Spleen (tissue), 7 donors: Measurements from ENCODE around the gene CASP9.

Experiments used
- POLR2AphosphoS5 ChIP-seq, 3 donors: sonication (generic); formaldehyde crosslinking; IDR thresholded peaks; one replicate each; pipeline ENCODE4 v1.5.1; 2017; ENCODE audit warnings: antibody characterized with exemption in 3 of 3
- TF ChIP-seq, protein P1 (sequence below), 11 experiments: fragments of 200-600 bp in 7 of 11; fragments of 450-650 bp in 4 of 11; sonication (generic) in 4 of 11; IDR thresholded peaks in 8 of 11; conservative IDR thresholded peaks in 3 of 11; 1 replicate in 7 of 11; 2 replicates in 4 of 11; pipeline versions ENCODE4 v1.4.0 to v1.8.0; 2016 to 2021; ENCODE audit warnings: antibody characterized with exemption in 11 of 11, inconsistent platforms in 4 of 11, mild to moderate bottlenecking in 1 of 11
- donor health status: DM: no; HTN: no; CAD: no; lungs with moderate emphysema.
- donor health status: DM: no; HTN: no; CAD: no.
- donor health status: DM: no; HTN: no; CAD: no.

DNA sequence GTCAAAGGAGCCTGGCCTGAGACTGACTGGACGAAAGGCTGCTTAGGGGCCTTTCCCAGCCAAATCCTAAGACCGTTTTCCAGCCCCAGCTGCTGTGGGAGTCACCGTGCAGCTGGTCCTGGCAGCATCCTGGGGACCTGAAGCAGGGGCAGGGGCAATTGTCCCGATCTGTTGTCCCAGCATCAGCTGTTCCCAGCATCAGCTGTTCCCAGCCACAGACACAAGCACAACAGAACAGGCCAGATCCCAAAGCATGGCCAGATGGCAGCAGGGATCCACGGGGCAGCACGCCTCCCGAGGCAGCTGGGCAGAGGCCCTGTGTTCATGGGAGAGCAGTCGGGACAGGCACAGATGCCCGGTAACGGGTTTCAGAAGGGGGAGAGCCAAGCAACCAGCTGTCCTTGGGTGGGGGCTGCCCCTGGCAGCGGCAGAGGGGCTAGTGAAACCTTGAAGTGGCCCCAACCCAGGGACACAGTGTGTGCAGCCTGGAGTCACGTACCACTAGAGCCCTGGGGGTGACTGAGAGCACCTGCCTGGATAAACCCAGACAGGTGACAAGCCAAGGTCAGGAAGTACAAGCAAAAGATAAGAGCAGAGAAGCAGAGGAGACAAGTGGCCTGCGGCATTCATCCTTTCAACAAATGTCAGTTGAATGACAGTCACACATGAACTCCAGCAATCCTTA lies 34.8 kb downstream of the CASP9 start:
- TF ChIP-seq, protein P1, sequence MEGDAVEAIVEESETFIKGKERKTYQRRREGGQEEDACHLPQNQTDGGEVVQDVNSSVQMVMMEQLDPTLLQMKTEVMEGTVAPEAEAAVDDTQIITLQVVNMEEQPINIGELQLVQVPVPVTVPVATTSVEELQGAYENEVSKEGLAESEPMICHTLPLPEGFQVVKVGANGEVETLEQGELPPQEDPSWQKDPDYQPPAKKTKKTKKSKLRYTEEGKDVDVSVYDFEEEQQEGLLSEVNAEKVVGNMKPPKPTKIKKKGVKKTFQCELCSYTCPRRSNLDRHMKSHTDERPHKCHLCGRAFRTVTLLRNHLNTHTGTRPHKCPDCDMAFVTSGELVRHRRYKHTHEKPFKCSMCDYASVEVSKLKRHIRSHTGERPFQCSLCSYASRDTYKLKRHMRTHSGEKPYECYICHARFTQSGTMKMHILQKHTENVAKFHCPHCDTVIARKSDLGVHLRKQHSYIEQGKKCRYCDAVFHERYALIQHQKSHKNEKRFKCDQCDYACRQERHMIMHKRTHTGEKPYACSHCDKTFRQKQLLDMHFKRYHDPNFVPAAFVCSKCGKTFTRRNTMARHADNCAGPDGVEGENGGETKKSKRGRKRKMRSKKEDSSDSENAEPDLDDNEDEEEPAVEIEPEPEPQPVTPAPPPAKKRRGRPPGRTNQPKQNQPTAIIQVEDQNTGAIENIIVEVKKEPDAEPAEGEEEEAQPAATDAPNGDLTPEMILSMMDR (IDR thresholded peaks at IDR 0.05 in 8 of 11, conservative IDR thresholded peaks at IDR 0.05 in 3 of 11): no peak
- no peak for TF ChIP-seq POLR2AphosphoS5 (IDR thresholded peaks at IDR 0.05)
